ENCODE results near the gene ABL2.
"Not testable (repeated sequence)": the region's sequence is repeated elsewhere in the genome, so short reads cannot be mapped to it uniquely, and the experiment has no call there.

Gene ABL2

DNA sequence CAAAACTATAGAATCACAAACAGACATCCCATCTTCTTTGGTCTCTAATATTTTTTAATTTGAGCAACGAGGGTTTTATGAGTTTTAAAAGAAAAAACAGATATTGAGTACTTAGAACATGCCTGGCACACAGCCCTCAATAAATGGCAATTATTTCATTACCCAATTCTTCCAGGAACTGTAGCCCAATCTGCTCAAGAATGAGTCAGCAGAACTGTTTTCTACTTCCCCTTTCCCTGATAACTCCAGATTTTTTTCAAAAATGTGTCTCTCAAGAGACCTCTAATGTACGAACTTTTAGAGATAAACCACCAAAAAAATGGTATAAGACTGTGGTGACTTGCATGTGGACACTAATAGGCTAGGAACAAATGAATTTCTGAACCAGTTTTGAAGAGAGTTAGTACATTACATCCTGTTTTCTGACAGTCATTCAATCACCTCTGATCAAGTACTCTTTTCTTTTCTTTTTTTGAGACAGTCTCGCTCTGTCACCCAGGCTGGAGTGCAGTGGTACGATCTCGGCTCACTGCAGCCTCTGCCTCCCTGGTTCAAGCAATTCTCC, 11.5 kb downstream of the ABL2 start:
- Histone ChIP-seq H3K4me3 (ENCODE audit: low read length in 2 of 2) (no peak overlapping the region), H3K36me3 (ENCODE audit: control insufficient read depth in 2 of 2, insufficient read depth in 2 of 2, low read length in 2 of 2) (peaks cover 4 to 6% of the 10 kb centered on the region in 2 donors), H3K9ac (ENCODE audit: low read length in 2 of 2) (no peak overlapping the region), H3K4me1 (ENCODE audit: control insufficient read depth, insufficient read depth, low read length) (no peaks in the 10 kb centered on the region), H3K27ac (ENCODE audit: low read length) (no peak overlapping the region), H3K9me3 (ENCODE audit: control insufficient read depth in 2 of 2, low read length in 2 of 2) (no peaks in the 10 kb centered on the region), H3K27me3 (ENCODE audit: control insufficient read depth in 1 of 2, insufficient read depth in 2 of 2, low read length in 2 of 2) (no peaks in the 10 kb centered on the region)

DNA sequence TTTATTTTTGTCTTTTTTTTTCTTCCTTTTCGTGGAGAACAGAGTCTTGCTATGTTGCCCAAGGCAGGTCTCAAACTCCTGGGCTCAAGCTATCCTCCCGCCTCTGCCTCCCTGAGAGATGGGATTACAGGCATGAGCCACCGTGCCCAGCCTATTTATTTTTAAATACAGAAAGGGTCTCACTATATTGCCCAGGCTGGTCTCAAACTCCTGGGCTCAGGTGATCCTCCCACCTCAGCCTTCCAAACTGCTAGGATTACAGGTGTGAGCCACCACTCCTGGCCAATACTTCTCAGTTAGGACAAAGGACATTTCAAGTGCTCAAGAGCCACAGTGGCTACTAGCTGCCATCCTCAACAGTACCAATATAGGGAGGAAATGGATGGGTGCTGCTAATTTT, 16.2 kb downstream of the ABL2 start:
- not testable (repeated sequence) for H3K4me1 ChIP-seq (ENCODE audit: control insufficient read depth, insufficient read depth, low read length); H3K27ac ChIP-seq (ENCODE audit: low read length); H3K4me3 ChIP-seq (ENCODE audit: low read length in 2 of 2); H3K9ac ChIP-seq (ENCODE audit: low read length in 2 of 2); H3K9me3 ChIP-seq (ENCODE audit: control insufficient read depth in 2 of 2, low read length in 2 of 2); H3K27me3 ChIP-seq (ENCODE audit: control insufficient read depth in 1 of 2, insufficient read depth in 2 of 2, low read length in 2 of 2); H3K36me3 ChIP-seq (ENCODE audit: control insufficient read depth in 2 of 2, insufficient read depth in 2 of 2, low read length in 2 of 2)

DNA sequence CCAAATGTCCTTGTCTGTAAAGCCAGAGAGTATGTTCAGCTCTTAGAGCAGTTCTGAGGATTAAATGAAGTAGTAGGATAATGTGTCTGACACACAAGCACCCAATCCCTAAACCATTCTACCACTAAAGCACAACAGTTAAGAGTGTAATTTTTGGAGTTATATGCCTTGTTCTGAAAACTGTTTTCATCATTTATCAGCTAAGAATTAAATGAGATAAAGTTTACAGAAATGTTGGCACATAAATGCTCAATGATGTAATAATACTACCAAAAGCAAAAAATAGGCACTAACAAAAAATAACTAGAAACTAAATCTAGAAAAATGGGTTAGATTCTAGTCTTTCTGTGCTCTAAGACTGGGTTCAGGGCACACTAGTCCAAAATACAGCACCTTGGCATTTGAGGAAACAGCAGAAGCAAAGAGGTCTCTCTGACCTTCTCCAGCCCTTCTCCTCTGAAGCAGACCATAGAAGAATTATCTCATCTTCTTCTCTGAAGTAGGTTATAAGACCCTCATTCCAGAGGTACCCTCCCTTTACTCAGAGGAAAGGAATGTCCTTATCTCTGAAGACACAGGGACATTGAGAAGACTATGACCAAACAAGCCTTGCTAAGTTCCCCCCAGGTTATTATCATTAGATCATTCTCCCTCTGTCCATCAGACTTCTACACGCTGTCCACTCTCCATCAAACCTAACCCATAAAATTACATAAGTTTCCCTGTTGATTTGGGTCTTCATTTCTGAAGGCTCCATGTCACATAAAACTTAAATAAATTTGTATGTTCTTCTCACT, 20.6 kb downstream of the ABL2 start:
- no peaks in the 10 kb centered on the region for H3K27me3 ChIP-seq (ENCODE audit: control insufficient read depth in 1 of 2, insufficient read depth in 2 of 2, low read length in 2 of 2)
- H3K36me3 ChIP-seq (ENCODE audit: control insufficient read depth in 2 of 2, insufficient read depth in 2 of 2, low read length in 2 of 2), result no peaks in the 10 kb centered on the region
- H3K4me3 ChIP-seq (ENCODE audit: low read length in 2 of 2), result no peak overlapping the region
- H3K4me1 ChIP-seq (ENCODE audit: control insufficient read depth, insufficient read depth, low read length), result no peaks in the 10 kb centered on the region
- no peak overlapping the region for H3K9ac ChIP-seq (ENCODE audit: low read length in 2 of 2)
- no peaks in the 10 kb centered on the region for H3K9me3 ChIP-seq (ENCODE audit: control insufficient read depth in 2 of 2, low read length in 2 of 2)
- no peak overlapping the region for H3K27ac ChIP-seq (ENCODE audit: low read length)

DNA sequence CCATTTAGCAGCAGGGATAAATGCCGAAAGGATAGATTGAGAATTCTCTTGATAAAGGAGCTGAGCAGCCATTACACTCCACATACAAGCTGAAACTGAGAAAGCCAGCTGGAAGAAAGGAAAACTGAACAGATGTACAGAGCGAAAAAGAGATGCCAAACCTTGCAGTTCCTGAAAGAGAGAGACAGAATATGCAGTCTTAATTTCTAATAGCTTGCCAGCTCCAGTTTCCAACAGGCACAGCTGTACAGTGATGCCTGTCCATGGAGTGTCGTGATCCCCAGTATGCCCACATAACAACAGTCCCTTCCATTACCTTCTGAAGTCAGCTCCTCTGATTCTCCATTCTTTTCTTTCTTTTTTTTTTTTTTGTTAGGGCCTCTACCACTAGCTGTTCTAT, 22.7 kb downstream of the ABL2 start:
- no peaks in the 10 kb centered on the region for H3K9me3 ChIP-seq (ENCODE audit: control insufficient read depth in 2 of 2, low read length in 2 of 2)
- no peaks in the 10 kb centered on the region for H3K36me3 ChIP-seq (ENCODE audit: control insufficient read depth in 2 of 2, insufficient read depth in 2 of 2, low read length in 2 of 2)
- no peaks in the 10 kb centered on the region for H3K4me1 ChIP-seq (ENCODE audit: control insufficient read depth, insufficient read depth, low read length)
- H3K9ac ChIP-seq (ENCODE audit: low read length in 2 of 2), result no peak overlapping the region
- H3K27ac ChIP-seq (ENCODE audit: low read length), result no peak overlapping the region
- no peaks in the 10 kb centered on the region for H3K27me3 ChIP-seq (ENCODE audit: control insufficient read depth in 1 of 2, insufficient read depth in 2 of 2, low read length in 2 of 2)
- no peak overlapping the region for H3K4me3 ChIP-seq (ENCODE audit: low read length in 2 of 2)

DNA sequence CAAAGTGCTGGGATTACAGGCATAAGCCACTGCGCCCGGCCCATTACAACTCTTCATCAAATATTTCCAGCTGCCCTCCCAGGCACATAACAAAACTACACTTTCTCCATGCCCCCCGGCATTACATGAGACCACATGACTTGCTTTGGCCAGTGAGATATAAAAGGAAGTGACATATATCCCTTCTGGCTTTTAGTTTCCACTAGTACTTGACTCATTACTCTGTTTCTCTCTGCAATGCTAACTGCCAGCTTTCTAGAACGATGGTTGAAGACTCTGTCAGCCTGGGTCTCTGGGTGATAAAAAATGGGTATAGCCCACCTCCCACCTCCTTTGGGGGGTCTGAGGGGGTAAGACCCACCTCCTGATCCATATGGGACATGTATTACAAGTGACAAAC, 24.2 kb downstream of the ABL2 start:
- Histone ChIP-seq H3K27ac (ENCODE audit: low read length) (no peak overlapping the region), H3K4me1 (ENCODE audit: control insufficient read depth, insufficient read depth, low read length) (no peaks in the 10 kb centered on the region), H3K4me3 (ENCODE audit: low read length in 2 of 2) (no peak overlapping the region), H3K9me3 (ENCODE audit: control insufficient read depth in 2 of 2, low read length in 2 of 2) (no peaks in the 10 kb centered on the region), H3K9ac (ENCODE audit: low read length in 2 of 2) (no peak overlapping the region), H3K27me3 (ENCODE audit: control insufficient read depth in 1 of 2, insufficient read depth in 2 of 2, low read length in 2 of 2) (no peaks in the 10 kb centered on the region), H3K36me3 (ENCODE audit: control insufficient read depth in 2 of 2, insufficient read depth in 2 of 2, low read length in 2 of 2) (no peaks in the 10 kb centered on the region)

DNA sequence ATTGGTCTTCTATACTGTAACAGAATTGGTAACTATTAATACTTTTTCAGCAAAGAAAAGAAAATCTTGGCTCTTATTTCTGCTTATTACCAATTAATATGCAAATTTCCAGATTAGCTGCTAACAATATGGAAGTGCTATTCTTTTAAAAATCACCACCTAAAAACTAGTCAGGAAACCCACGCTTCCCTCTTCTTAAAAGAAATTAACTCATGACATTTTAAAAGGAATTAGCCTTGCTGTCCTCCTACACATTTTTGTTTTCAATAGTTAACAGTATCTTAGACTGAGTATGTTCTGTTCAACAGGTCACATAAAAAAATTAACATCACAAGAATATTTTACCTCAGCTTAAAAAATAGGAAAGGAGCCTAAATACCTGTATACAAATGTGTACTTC, 27.3 kb downstream of the ABL2 start:
- no peaks in the 10 kb centered on the region for H3K9me3 ChIP-seq (ENCODE audit: control insufficient read depth in 2 of 2, low read length in 2 of 2)
- H3K4me3 ChIP-seq (ENCODE audit: low read length in 2 of 2), result no peak overlapping the region
- no peak overlapping the region for H3K27ac ChIP-seq (ENCODE audit: low read length)
- H3K27me3 ChIP-seq (ENCODE audit: control insufficient read depth in 1 of 2, insufficient read depth in 2 of 2, low read length in 2 of 2), result no peaks in the 10 kb centered on the region
- no peak overlapping the region for H3K9ac ChIP-seq (ENCODE audit: low read length in 2 of 2)
- H3K36me3 ChIP-seq (ENCODE audit: control insufficient read depth in 2 of 2, insufficient read depth in 2 of 2, low read length in 2 of 2), result no peaks in the 10 kb centered on the region
- no peaks in the 10 kb centered on the region for H3K4me1 ChIP-seq (ENCODE audit: control insufficient read depth, insufficient read depth, low read length)

DNA sequence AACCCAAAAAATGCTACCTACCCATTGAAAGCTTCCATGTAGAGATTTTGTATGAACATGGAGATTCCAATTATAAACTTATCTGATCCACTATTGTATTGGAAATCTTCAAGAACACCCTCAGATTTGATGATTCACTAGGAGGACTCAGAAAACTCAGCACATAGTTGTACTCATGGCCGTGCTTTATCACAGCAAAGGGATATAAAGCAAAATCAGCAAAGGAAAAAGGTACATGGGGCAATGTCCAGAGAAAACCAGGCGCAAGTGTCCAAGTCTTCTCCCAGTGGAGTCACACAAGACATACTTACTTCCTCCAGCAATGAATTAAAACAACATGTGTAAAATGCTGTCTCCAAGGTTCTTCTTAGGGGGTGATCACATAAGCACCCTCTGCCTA, 28.9 kb downstream of the ABL2 start:
- Histone ChIP-seq H3K27ac (ENCODE audit: low read length) (no peak overlapping the region), H3K9me3 (ENCODE audit: control insufficient read depth in 2 of 2, low read length in 2 of 2) (no peaks in the 10 kb centered on the region), H3K27me3 (ENCODE audit: control insufficient read depth in 1 of 2, insufficient read depth in 2 of 2, low read length in 2 of 2) (no peaks in the 10 kb centered on the region), H3K4me3 (ENCODE audit: low read length in 2 of 2) (no peak overlapping the region), H3K4me1 (ENCODE audit: control insufficient read depth, insufficient read depth, low read length) (no peaks in the 10 kb centered on the region), H3K36me3 (ENCODE audit: control insufficient read depth in 2 of 2, insufficient read depth in 2 of 2, low read length in 2 of 2) (no peaks in the 10 kb centered on the region), H3K9ac (ENCODE audit: low read length in 2 of 2) (no peak overlapping the region)

DNA sequence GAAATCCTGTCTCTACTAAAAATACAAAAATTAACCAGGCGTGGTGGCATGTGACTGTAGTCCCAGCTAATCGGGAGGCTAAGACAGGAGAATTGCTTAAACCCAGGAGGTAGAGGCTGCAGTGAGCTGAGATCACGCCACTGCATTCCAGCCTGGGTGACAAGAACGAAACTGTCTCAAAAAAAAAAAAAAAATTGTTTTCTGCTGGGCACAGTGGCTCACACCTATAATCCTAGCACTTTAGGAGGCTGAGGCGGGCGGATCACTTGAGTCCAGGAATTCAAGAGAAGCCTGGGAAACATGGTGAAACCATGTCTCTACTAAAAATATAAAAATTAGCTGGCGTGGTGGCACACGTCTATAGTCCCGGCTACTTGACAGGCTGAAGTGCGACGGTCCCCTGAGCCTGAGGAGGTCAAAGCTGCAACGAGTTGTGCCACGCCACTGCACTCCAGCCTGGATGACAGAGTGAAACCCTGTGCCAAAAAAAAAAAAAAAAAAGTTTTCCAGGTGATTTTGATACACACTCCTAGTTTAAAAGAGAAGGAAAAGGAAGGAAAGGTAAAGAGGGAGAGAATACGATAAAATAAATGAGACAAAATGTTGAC, 31.7 kb downstream of the ABL2 start:
- no peak overlapping the region for H3K27ac ChIP-seq (ENCODE audit: low read length)

DNA sequence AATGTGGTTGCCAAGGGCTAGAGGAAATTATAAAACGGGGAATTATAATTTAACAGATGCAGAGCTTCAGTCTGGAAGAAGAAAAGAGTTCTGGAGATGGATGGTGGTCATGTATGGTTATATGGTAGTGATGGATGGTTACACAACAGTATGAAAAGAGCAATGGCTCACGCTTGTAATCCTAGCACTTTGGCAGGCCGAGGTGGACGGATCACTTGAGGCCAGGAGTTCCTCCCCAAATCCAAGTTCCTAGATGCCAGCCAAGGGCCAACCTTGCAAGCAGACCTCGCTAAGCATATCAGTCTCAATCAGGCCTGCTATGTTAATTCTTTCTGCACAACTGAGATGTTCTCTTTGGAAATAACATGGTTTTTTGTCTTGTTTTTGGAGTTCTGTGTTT, 33.6 kb downstream of the ABL2 start:
- H3K36me3 ChIP-seq (ENCODE audit: control insufficient read depth in 2 of 2, insufficient read depth in 2 of 2, low read length in 2 of 2); H3K4me1 ChIP-seq (ENCODE audit: control insufficient read depth, insufficient read depth, low read length); H3K27ac ChIP-seq (ENCODE audit: low read length); H3K9me3 ChIP-seq (ENCODE audit: control insufficient read depth in 2 of 2, low read length in 2 of 2); H3K27me3 ChIP-seq (ENCODE audit: control insufficient read depth in 1 of 2, insufficient read depth in 2 of 2, low read length in 2 of 2); H3K9ac ChIP-seq (ENCODE audit: low read length in 2 of 2); H3K4me3 ChIP-seq (ENCODE audit: low read length in 2 of 2): not testable (repeated sequence)

More for the DNA sequence above, 31.7 kb downstream of the ABL2 start:
- H3K27me3 ChIP-seq (ENCODE audit: control insufficient read depth in 1 of 2, insufficient read depth in 2 of 2, low read length in 2 of 2), result no peaks in the 10 kb centered on the region
- no peaks in the 10 kb centered on the region for H3K36me3 ChIP-seq (ENCODE audit: control insufficient read depth in 2 of 2, insufficient read depth in 2 of 2, low read length in 2 of 2)
- H3K9ac ChIP-seq (ENCODE audit: low read length in 2 of 2), result no peak overlapping the region
- no peak overlapping the region for H3K4me3 ChIP-seq (ENCODE audit: low read length in 2 of 2)
- no peaks in the 10 kb centered on the region for H3K4me1 ChIP-seq (ENCODE audit: control insufficient read depth, insufficient read depth, low read length)
- H3K9me3 ChIP-seq (ENCODE audit: control insufficient read depth in 2 of 2, low read length in 2 of 2), result no peaks in the 10 kb centered on the region

DNA sequence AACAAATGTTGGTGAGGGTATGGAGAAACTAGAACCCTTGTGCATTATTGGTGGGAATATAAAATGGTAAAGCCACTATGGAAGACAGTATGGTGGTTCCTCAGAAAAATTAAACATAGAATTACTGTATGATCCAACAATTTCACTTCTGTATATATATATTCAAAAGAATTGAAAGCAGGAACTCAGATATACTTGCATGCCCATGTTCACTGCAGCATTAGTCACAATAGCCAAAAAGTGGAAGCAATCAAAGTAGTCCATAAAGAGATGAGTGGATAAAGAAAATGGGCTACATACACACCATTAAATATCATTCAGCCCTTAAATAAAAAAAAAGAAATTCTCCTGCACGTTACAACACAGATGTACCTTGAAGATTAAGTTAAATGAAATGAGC, 34.1 kb downstream of the ABL2 start:
- Histone ChIP-seq H3K9ac (ENCODE audit: low read length in 2 of 2) (no peak overlapping the region), H3K4me3 (ENCODE audit: low read length in 2 of 2) (no peak overlapping the region), H3K27ac (ENCODE audit: low read length) (no peak overlapping the region), H3K27me3 (ENCODE audit: control insufficient read depth in 1 of 2, insufficient read depth in 2 of 2, low read length in 2 of 2) (no peaks in the 10 kb centered on the region), H3K4me1 (ENCODE audit: control insufficient read depth, insufficient read depth, low read length) (no peaks in the 10 kb centered on the region), H3K36me3 (ENCODE audit: control insufficient read depth in 2 of 2, insufficient read depth in 2 of 2, low read length in 2 of 2) (no peaks in the 10 kb centered on the region), H3K9me3 (ENCODE audit: control insufficient read depth in 2 of 2, low read length in 2 of 2) (no peaks in the 10 kb centered on the region)

DNA sequence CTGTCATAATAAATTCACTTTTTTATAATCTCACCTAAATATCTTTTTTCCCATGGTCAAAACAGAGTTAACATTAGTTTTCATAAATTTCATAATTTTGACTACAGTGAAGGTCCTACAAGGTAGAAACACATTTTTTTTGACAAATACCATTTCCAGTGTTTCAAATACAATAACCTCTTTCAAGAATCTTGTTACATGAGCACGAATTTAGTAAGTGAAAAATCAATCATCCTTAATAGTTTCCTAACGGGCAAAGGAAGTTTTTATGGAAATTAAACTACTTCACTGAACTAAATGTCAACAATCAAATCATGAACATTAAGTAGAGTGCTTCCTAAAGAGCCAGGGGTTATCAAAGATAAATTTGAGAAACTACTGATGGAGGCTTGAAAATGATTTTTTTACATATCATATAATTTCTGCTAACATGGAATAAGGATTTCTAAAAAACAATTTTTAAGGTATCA, 35.4 kb downstream of the ABL2 start:
- Histone ChIP-seq H3K36me3 (ENCODE audit: control insufficient read depth in 2 of 2, insufficient read depth in 2 of 2, low read length in 2 of 2) (no peaks in the 10 kb centered on the region), H3K9ac (ENCODE audit: low read length in 2 of 2) (no peak overlapping the region), H3K27me3 (ENCODE audit: control insufficient read depth in 1 of 2, insufficient read depth in 2 of 2, low read length in 2 of 2) (no peaks in the 10 kb centered on the region), H3K9me3 (ENCODE audit: control insufficient read depth in 2 of 2, low read length in 2 of 2) (no peaks in the 10 kb centered on the region), H3K4me3 (ENCODE audit: low read length in 2 of 2) (no peak overlapping the region), H3K4me1 (ENCODE audit: control insufficient read depth, insufficient read depth, low read length) (no peaks in the 10 kb centered on the region), H3K27ac (ENCODE audit: low read length) (no peak overlapping the region)
